GM19397 (cell line): ENCODE measurements around the gene FANCE.

Experiments used
- ATAC-seq: cut with Tn5 transposase; IDR thresholded peaks from one replicate; pipeline ENCODE4 v1.9.1; 2021; ENCODE audit warnings: mild to moderate bottlenecking, moderate library complexity; ENCODE audit not compliant: unreplicated experiment

FANCE gene, protein sequence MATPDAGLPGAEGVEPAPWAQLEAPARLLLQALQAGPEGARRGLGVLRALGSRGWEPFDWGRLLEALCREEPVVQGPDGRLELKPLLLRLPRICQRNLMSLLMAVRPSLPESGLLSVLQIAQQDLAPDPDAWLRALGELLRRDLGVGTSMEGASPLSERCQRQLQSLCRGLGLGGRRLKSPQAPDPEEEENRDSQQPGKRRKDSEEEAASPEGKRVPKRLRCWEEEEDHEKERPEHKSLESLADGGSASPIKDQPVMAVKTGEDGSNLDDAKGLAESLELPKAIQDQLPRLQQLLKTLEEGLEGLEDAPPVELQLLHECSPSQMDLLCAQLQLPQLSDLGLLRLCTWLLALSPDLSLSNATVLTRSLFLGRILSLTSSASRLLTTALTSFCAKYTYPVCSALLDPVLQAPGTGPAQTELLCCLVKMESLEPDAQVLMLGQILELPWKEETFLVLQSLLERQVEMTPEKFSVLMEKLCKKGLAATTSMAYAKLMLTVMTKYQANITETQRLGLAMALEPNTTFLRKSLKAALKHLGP

DNA sequence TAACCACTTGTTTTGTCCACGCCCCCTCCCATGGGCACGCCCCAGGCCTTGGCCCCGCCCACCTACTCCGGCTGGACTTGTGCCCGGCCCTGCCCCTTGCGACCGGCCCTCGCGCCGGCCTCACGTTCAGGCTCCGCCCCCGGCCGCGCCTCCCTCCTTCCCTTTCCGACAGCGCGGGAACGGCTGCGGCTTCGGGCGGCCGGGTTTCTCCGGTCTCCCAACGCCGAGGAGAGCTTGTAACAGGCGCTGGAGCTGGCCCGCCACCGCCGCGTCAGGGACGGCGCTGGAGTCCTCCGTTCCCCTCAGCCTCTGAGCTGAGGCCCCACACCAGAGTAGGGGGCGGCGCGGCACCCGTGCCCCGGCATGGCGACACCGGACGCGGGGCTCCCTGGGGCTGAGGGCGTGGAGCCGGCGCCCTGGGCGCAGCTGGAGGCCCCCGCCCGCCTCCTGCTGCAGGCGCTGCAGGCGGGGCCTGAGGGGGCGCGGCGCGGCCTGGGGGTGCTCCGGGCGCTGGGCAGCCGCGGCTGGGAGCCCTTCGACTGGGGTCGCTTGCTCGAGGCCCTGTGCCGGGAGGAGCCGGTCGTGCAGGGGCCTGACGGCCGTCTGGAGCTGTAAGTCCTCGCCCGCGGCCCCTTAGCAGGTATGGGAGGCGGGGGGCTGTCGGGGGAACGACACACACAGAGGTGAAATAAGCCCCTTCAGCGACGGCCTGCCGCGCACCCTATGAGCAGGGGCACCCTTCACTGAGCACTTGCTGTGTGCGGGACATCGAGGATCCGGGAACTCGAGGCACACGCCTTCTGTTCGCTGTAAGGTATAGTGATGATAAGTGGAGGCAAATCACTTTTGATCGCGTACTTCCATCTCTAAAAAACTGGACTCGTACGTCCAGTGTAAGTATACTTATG lies at the start of gene FANCE:
Gene FANCE, plus strand, starts transcription at position 156 of the 908 bp plus-strand sequence. Its CDS starts 208 bp downstream, at position 364.
- ATAC-seq: peak; percentile 92

DNA sequence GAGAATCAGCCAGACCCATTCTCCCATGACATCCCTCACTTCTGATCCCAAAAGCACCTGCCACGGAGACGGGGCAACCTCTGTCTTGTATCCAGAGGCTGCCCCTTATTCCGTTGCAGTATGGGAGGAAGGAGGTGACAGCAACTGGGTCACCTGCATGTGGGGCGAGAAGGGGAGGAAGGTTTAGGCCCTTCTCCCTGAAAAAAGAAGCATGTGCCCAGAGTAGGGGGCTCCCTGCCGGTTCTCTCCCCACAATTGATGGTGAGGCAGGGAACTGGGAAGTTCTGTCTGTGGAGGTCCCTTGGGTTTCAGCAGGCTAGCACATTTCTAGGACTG lies 49.3 kb upstream of the FANCE start:
- no peak for ATAC-seq

DNA sequence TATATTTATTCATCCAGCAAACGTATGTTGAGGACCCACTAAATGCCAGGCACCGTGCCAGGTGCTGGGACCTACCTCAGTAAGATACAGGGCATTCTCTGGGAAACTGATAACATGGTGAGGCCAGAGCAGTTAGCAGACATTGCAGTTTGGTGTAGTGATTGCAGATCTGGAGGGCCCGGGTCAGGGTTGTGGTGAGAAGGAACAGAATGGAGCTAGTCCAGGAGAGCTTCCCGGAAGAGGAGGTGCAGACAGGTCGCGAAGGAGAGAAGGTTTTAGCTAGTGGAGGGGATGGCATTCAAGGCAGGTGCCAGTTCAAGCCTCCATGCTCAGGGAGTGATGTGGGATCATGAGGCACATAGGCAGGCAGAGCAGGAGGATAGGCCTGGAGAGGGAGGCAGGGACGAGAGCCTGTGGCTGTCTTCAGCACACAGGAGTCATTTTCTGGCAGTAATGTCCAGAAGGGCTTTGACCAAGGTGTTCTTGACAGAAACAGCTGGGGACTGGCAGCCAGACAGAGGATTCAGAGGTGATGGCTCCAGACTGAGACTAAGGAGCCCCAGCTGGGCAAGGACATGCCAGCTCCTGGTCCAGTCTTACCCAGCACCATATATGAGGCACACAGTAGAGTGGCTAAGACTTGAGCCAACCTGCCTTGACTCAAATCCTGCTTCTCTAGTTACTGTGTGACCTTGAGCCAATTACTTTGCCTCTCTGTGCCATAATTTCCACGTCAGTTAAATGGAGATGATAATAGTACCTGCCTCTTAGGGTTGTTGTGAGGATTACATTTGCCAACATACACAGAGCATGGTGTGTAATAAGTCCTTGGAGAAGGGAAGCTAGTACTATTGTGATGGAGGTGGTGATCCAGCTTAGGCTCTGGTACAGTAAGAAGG lies 48.3 kb upstream of the FANCE start:
- ATAC-seq: no peak

DNA sequence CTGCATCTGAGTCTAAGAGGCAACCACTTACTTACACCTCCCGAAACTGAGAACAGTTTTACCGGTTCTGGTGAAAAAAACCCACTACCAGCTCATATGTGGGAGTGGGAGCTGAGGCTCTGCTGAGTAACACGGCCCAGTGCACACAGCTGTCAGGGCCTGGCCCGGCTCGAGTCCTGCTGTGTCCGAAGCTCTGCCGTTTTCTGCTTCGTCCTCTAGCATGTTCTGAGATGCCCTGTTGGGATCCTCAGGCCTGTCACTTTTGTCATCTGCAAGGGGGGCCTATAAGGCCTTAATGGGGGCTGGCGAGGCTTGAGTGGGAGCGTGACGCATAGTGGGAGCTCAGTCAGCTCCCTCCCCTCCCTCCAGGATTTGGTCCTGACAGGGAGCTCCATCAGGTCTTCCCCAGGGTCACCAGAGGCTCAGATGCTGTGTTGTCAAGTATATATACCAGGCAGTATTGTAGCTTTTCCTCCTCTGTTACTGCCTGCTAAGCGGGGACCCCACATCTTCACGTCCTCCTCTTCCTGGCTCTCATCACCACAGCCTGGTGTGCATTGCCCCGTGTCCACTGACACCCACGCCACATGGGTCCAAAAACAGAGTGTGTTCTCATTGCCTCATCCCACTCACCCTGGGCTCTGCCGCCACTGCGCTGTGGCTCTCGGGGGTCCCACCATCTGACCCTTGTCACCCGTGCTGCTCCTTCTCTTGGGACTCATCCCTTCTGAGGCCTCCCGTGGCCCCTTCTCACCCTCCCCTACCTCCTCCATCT lies 45.2 kb upstream of the FANCE start:
- no peak for ATAC-seq

DNA sequence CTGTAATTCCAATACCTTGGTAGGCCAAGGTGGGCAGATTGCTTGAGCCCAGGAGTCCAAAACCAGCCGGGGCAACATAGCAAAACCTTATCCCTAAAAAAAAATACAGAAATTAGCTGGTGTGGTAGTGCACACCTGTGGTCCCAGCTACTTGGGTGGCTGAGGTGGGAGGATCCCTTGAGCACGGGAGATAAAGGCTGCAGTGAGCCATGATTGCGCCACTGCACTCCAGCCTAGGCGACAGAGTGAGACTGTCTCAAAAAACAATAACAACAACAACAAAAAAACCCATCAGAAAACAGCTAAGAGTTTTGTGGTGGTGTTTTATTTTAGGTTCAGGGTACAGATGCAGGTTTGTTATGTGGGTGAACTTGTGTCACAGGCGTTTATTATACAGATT lies 42.9 kb upstream of the FANCE start:
- no peak for ATAC-seq

DNA sequence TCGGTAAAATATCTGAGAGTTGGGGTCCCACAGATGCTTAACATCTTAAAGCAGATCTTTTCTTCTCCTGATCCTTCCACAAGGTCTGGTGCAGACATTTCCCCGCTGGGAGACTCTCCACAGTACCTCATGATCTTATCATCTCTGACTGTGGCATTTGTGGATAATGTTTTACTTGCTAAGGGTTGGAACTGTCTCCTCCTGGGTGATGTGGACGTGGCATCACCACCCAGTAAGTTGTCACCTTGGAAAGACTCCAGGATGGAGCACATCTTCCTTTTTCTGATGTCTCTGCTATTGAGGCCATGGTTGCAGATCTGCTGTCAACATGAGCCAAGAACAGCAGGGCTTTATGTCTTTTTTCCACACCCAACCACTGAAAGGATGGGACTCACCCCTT lies 42.0 kb upstream of the FANCE start:
- no peak for ATAC-seq

DNA sequence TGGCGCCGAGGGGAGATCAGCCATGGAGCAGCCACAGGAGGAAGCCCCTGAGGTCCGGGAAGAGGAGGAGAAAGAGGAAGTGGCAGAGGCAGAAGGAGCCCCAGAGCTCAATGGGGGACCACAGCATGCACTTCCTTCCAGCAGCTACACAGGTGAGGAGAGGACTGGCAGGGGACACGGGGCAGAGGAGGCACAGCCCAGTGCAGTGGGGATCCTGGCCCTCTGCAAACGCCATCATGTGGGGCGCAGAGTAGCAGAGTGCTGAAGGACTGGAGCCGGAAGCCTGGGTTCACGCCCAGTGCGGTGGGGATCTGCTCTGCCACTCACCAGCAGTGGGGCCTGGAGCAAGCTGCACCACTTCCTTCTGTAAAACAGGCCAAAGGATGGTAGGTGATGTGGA lies 41.1 kb upstream of the FANCE start:
- ATAC-seq: no peak

DNA sequence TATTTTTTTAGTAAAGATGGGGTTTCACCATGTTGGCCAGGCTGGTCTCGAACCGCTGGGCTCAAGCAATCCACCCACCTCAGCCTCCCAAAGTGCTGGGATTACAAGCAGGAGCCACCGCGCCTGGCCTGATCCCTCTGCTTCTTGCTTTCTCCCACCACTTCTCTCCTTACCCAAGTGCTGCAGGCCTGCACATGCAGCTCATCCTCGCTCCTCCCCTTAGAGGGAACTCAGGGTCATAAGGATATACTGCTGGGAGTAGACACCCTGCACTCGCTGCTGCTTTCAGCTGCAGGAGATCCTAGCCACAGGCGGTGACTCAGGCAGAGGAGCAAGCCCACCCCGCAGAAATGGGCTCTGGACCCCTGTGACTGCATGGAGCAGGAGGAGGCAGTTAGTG lies 40.0 kb upstream of the FANCE start:
- ATAC-seq: no peak

DNA sequence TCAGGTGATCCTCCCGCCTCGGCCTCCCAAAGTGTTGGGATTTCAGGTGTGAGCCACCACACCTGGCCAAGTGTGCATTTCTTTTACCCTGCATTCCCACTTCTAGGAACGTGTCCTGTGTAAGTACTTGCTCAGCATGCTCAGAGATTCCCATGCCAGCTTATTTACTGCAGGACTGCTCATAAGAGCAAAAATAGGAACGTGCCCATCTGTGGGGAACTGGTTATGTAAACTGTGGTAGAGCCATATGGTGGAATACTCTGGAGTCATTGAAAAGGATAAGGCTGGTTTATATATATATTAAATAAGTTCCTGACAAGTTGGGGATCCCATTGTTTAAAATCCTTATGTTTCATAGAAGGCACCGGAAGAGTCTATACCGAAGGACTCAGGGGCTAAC lies 38.2 kb upstream of the FANCE start:
- ATAC-seq: no peak

DNA sequence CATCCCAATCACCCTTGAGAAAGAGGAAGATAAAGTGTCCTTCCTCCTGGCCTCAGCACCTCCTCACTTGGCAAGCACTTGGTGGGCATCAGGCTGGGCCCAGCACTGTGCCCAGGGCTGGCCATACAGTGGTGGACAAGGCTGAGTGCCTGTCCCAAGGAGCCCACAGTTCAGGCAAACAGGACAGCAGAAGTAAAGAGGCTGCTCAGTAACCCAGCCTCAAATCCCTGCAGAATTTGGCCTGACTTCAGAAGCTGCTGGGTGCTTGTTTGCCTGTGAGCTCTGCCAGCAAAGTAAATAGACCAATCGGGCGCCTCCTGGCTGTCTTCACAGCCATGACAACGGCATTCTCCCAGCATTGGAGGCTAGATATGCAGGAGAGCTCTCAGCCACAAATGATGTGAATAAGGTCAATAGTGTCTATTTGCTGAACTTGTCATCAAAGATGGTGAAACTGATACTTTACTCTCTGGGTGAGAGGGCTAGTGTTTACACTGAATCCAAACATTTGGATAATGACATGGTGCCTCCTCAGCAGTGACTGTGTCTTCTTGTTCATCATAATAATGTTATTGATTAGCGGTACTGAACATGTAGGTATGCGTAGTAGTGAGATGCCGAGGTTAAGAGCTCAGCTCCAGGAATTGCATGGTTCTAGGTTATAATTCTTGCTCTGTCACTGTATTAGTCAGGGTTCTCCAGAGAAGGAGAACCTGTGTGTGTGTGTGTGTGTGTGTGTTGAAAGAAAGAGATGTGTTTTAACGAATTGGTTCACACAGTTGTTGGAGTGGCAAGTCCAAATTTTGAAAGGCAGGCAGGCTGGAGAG lies 36.9 kb upstream of the FANCE start:
- no peak for ATAC-seq

DNA sequence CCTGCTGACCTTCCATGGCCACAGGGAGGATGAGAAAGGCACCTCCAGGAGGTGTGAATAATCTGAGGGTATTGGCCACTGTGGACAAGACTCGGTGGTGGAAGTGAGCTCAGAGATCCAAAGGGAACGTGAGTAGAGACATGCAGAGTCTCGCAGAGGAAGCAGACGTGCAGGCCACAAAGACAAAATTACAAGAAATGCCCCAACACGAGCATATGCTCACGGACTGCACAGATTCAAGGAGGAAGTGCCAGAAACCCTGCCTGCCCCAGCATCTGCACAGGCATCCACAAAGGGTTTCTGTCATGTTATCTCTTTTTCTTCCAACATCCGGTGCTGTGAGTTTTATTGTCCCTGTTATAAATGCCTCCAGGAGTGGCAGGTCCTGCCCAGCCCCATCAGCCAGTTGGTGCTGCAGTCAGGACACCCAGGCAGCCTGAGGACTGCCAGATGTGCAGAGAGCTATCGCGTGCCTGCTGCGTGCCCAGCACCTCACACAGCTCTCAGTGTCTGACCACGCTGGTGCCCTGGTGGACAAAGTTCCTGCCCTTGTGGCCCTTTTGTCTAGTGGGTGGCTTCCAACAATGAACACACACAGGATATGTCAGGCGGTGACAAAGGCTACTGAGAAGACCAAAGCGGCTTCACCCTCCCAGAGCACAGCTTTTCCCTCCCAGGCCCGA lies 34.0 kb upstream of the FANCE start:
- ATAC-seq: no peak

DNA sequence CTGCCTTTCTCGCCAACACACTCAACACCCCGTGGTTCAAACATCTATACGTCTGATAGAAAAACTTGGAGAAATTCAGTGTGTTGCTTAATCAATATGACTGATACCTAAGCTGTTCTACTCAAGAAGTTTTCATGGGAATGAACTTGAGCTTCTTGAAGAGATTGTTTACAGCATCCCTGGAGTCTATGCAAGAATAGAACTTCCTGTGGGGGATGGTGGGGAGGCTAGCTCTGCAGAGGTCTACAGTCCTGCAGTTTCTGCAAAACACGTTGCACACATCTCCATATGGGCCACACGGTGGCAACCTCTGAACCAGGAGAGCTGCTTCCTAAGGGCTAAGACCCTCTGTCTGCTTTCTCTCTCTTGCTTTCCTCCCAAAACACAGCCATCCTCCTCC lies 32.7 kb upstream of the FANCE start:
- no peak for ATAC-seq

DNA sequence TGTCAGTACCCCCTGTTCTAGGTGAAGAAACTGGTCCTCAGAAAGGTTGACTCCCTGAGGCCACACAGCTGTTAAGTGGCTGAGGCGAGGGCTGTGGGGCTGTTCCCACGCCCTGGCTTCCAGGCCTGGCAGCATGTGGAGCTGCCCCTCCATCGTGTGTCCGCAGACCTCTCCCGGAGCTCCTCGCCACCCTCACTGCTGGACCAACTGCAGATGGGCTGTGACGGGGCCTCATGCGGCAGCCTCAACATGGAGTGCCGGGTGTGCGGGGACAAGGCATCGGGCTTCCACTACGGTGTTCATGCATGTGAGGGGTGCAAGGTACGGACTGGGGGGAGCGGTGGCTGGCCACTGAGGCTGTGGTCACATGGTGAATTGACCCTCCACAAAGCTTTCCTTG lies 32.2 kb upstream of the FANCE start:
- ATAC-seq: no peak

DNA sequence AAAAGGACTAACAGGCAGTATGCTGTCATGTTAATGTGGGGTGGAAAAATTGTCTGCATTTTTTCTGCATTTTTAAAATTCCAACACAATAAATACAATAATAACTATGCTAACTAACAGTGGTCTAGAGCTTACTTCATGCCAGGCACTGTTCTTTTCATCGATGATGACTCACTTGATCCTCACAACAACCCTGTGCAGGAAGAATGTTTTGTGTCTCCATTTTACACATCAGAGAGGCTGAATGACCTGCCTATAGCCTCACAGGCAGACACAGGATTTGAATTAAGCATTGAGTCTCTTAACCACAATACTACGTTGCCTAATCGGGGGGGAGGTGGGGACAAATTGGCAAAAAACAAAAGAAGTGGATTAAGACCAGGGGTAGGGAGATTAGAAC lies 26.9 kb upstream of the FANCE start:
- no peak for ATAC-seq

DNA sequence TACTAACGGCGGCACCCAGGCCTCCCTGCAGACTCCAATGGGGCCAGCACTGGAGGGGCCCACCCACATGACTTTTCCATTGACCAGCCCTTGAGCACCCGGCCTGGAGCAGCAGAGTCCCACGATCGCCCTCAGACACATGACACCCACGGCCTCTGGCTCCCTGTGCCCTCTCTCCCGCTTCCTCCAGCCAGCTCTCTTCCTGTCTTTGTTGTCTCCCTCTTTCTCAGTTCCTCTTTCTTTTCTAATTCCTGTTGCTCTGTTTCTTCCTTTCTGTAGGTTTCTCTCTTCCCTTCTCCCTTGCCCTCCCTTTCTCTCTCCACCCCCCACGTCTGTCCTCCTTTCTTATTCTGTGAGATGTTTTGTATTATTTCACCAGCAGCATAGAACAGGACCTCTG lies 26.1 kb upstream of the FANCE start:
- no peak for ATAC-seq

DNA sequence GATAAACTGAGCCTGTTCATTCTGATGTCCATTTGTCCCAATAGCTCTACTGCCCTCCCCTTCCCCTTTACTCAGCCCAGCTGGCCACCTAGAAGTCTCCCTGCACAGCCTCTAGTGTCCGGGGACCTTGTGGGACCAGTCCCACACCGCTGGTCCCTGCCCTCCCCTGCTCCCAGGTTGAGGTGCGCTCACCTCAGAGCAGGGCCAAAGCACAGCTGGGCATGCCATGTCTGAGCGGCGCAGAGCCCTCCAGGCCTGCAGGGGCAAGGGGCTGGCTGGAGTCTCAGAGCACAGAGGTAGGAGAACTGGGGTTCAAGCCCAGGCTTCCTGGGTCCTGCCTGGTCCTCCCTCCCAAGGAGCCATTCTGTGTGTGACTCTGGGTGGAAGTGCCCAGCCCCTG lies 24.7 kb upstream of the FANCE start:
- ATAC-seq: no peak

DNA sequence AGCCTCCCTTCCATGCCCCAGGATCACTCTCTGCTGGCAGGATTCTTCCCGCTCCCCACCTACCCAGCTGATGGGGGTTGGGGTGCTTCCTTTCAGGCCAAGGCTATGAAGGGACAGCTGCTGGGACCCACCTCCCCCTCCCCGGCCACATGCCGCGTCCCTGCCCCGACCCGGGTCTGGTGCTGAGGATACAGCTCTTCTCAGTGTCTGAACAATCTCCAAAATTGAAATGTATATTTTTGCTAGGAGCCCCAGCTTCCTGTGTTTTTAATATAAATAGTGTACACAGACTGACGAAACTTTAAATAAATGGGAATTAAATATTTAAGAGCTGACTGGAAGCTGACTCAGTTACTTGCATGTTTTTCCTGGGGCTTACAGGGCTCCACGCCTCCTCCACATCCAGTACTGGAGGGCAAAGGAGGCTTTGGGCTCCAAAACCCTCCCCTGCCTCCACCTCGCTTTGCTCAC lies 24.3 kb upstream of the FANCE start:
- ATAC-seq: no peak

DNA sequence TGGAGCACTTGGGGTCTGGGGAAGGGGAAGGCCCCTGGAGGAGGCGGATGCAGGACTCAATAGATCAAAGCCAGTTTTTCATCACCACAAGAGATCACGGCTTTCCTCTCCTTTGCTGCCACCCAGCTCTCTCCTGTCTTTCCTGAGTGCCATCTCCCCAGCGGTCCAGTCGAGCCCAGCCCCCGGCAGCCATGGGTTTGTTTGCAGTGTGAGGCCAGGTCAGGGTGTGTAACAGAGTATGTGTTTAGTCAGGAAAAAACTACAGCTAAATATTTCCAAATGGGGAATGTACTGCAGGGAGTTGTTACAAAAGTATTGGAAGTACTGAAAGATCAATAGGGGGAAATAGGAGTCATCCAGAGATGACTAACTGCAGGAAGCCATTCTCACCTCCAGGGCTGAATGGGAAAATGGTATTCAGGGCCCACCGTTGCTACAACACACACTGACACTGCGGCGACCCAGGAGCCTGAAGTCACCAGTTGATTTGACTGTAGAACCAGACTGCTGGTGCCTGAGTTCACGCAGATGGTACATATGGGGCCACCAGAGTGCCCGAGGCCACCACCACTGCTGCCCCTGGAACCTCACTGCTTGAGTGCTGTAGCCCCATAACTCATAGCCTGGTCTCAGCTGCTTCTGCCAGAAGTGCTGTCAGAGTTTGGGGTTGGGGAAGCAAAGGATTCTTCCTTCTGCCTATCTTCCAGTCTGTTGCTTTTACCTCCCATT lies 23.6 kb upstream of the FANCE start:
- ATAC-seq: no peak
